Lower leg skin (tissue), 4 donors: ENCODE measurements around the gene NUFIP2. TPM values are rescaled to one million over a fixed set of nuclear protein-coding genes. Genes with fewer than 3 reads are reported as not detected.

Experiments used
- DNase-seq, 2 donors: peaks; one replicate each; pipeline ENCODE4 v3.0.0-alpha.2; 2019; ENCODE audit warnings: low spot score in 2 of 2
- H3K4me3 ChIP-seq: fragments of 200-600 bp; sonication (generic); 2 replicates; pipeline ENCODE4 v1.5.1; 2017; ENCODE audit warnings: mild to moderate bottlenecking, low read depth; ENCODE audit not compliant: poor library complexity, severe bottlenecking
- POLR2A ChIP-seq, 2 donors: fragments of 450-650 bp; IDR thresholded peaks; one replicate each; pipeline ENCODE4 v1.6.1; 2016 to 2017; ENCODE audit warnings: antibody characterized with exemption in 2 of 2, mild to moderate bottlenecking in 1 of 2, moderate library complexity in 1 of 2
- WGBS, 2 donors: methylation state at CpG; one replicate each; pipeline ENCODE4 v1.1.5; 2018; 5-methylcytosine and 5-hydroxymethylcytosine counted together
- intact Hi-C: fragments of 100-400 bp; cut with DNase I; formaldehyde crosslinking; loops from one replicate; pipeline ENCODE4 v1.15.0; 2023; ENCODE audit warnings: low total_unique reads
- total RNA-seq, 4 donors: library from RNA; depleted of rRNA; stranded (reverse); fragments of >200 nt; gene quantifications; one replicate each; pipeline ENCODE4 v1.1.0, GENCODE V29; 2016
- TF ChIP-seq, protein P1 (sequence below), 3 donors: fragments of 450-650 bp; IDR thresholded peaks; one replicate each; pipeline ENCODE4 v1.5.1; 2016; ENCODE audit warnings: antibody characterized with exemption in 3 of 3, mild to moderate bottlenecking in 3 of 3, moderate library complexity in 2 of 3

NUFIP2 gene
- total RNA-seq, 4 donors from 2014 or later, result 22.7 to 28.4 (median 23.4) TPM

DNA sequence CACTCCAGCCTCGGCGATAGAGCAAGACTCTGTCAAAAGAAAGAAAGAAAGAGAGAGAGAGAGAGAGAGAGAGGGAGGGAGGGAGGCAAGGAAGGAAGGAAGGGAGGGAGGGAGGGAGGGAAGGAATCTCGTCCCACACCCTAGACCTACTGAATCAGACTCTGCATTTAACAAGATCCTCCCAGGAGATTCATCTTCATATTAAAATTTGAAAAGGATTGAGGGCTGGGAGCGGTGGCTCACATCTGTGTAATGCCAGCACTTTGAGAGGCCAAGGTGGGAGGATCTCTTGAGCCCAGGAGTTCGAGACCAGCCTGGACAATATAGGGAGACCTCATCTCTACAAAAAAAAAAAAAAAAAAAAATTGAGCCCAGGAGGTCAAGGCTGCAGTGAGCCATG is 33.5 kb upstream of the NUFIP2 start:
- intact Hi-C loops, result no loop called here
- no peak for DNase-seq
- TF ChIP-seq, protein P1, sequence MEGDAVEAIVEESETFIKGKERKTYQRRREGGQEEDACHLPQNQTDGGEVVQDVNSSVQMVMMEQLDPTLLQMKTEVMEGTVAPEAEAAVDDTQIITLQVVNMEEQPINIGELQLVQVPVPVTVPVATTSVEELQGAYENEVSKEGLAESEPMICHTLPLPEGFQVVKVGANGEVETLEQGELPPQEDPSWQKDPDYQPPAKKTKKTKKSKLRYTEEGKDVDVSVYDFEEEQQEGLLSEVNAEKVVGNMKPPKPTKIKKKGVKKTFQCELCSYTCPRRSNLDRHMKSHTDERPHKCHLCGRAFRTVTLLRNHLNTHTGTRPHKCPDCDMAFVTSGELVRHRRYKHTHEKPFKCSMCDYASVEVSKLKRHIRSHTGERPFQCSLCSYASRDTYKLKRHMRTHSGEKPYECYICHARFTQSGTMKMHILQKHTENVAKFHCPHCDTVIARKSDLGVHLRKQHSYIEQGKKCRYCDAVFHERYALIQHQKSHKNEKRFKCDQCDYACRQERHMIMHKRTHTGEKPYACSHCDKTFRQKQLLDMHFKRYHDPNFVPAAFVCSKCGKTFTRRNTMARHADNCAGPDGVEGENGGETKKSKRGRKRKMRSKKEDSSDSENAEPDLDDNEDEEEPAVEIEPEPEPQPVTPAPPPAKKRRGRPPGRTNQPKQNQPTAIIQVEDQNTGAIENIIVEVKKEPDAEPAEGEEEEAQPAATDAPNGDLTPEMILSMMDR (IDR thresholded peaks at IDR 0.05), result no peak
- TF ChIP-seq POLR2A (IDR thresholded peaks at IDR 0.05), result no peak
- H3K4me3 ChIP-seq, result no peak overlapping the region
- WGBS, 2 donors, result 54 to 69% methylated on average over 5 of the region's 5 CpGs

DNA sequence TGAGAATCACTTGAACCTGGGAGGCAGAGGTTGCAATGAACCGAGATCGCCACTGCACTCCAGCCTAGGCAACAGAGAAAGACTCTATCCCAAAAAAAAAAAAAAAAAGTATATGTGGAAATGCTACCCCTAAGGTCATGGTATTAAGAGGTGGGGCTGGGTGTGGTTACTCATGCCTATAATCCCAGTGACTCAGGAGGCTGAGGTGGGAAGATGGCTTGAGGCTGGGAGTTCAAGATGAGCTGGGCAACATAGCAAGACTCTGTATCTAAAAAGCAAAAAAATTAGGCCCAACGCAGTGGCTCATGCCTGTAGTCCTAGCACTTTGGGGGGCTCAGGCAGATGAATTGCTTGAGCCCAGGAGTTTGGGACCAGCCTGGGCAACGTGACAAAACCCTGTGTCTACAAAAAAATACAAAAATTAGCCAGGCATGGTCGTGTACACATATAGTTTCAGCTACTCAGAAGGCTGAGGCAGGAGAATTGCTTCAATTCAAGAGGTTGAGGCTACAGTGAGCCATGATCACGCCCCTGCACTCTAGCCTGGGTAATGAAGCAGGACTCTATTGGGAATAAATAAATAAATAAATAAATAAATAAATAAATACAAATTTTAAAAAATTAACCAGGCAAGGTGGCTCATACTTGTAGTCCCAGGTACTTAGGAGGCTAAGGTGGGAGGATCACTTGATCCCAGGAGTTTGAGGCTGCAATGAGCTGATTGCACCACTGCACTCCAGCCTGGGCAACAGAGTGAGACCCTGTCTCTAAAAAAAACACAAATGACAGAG is 32.3 kb upstream of the NUFIP2 start:
- TF ChIP-seq, protein P1 (IDR thresholded peaks at IDR 0.05), result no peak
- no peak for DNase-seq
- H3K4me3 ChIP-seq, result no peak overlapping the region
- 89 to 90% methylated on average over 6 of the region's 6 CpGs for WGBS, 2 donors
- intact Hi-C loops, result no loop called here

DNA sequence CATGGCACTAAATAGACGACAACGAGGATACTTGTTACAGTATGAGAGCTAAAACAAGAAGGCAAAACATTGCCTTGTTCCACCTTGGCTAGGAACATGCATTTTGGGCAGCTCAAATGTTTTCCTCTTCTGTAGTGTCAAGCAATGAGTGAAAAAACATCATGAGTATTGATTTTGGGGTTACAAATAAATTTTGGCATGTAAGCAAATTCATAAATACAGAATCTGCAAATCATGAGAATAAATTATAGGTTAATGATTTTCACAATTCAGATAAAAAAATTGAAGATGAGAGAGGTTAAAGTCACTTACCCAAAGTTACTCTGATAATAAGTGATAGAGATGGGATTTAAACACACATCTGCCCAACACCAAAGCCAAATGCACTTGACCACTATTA is 28.4 kb upstream of the NUFIP2 start:
- no peak overlapping the region for H3K4me3 ChIP-seq
- no peak for DNase-seq
- TF ChIP-seq POLR2A (IDR thresholded peaks at IDR 0.05), result no peak
- TF ChIP-seq, protein P1 (IDR thresholded peaks at IDR 0.05), result no peak
- intact Hi-C loops, result no loop called here
- 76 to 82% methylated on average over 2 of the region's 2 CpGs for WGBS, 2 donors

DNA sequence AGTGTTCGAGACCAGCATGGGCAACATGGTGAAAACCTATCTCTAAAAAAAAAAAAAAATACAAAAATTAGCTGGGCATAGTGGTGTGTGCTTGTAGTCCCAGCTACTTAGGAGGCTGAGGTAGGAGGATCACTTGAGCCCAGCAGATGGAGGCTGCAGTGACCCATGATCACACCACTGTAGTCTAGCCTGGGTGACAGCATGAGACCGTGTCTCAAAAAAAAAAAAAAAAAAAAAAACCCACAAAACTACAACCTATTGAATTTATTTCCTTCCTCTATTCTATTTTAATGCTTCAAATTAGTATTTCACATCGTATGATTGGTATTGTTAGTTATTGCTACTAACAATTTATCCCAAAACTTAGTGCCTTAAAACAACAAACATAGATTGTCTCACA is 9.4 kb upstream of the NUFIP2 start:
- intact Hi-C loops, result no loop called here
- TF ChIP-seq, protein P1 (IDR thresholded peaks at IDR 0.05), result no peak
- TF ChIP-seq POLR2A (IDR thresholded peaks at IDR 0.05), result no peak
- DNase-seq, result no peak
- H3K4me3 ChIP-seq, result no peak overlapping the region
- 74 to 77% methylated on average over 3 of the region's 3 CpGs for WGBS, 2 donors

GRCh38 chr17:29299031-29299430 is 5.1 kb upstream of the NUFIP2 start:
- intact Hi-C loops, result no loop called here

More at GRCh38 chr17:29299031-29299430, 5.1 kb upstream of the NUFIP2 start:
- TF ChIP-seq, protein P1 (IDR thresholded peaks at IDR 0.05), result no peak
- TF ChIP-seq POLR2A (IDR thresholded peaks at IDR 0.05), result no peak
- DNase-seq, result no peak
- no peak overlapping the region for H3K4me3 ChIP-seq
- WGBS, 2 donors, result 93 to 98% methylated on average over 2 of the region's 2 CpGs
